Activated CD4-positive, alpha-beta T cell treated with anti-CD3 and anti-CD28 coated beads for 24 hours (primary cell): ENCODE data around the gene ZNF841.
A peak's percentile ranks its signal among the peaks of the same experiment; 100 is the strongest.
"Not testable (repeated sequence)": the region's sequence is repeated elsewhere in the genome, so short reads cannot be mapped to it uniquely, and the experiment has no call there.

Source experiments
- DNase-seq, 2 donors: peaks; one replicate each; pipeline ENCODE4 v3.0.0-alpha.2; 2020; ENCODE audit warnings: low read depth in 2 of 2

Gene ZNF841

DNA sequence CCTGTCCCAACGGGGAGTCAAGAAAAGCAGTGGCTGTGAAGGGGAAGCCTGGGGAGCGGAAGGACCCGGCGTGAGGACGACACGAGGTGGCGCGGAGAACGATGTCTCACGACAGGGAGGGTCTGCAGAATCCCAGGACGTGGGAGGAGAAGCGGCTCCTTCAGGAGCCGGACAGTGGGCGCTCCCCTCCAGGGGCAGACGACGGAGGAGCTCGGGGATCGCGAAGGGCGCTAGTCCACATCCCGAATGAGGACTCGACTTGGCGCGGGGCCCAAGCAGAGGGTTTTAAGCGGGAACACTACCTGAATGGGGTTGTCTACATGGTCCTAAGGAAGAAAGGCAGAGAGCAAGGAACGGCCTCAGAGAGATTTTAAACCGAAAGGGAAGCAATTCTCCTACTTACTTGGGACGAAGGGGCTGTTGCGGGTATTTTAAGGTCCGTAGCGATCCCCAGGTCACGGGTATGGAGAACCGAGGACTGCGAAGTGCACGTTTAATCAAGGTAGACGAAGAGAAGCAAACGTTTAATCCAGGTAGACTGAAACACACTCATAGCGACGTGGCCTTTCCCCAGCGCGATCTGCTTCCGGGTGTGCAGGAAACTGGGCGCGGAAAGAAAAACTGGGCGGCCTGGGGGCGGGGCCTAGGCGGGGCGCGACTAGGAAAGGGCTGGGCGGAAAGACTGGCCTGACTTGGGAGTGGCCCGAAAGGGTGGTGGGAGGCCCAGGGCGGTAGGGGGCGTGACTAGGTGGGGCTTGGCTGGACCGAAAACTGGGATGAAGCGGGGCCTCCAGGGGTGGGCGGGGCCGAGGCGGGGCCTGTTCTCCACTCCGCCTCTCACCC, at the start of gene ZNF841:
TSS of gene ZNF841 (minus strand) at position 594 of the 843 bp plus-strand sequence. CDS start 10,964 bp downstream, outside the sequence.
- peak; percentile 75 to 86 for DNase-seq

DNA sequence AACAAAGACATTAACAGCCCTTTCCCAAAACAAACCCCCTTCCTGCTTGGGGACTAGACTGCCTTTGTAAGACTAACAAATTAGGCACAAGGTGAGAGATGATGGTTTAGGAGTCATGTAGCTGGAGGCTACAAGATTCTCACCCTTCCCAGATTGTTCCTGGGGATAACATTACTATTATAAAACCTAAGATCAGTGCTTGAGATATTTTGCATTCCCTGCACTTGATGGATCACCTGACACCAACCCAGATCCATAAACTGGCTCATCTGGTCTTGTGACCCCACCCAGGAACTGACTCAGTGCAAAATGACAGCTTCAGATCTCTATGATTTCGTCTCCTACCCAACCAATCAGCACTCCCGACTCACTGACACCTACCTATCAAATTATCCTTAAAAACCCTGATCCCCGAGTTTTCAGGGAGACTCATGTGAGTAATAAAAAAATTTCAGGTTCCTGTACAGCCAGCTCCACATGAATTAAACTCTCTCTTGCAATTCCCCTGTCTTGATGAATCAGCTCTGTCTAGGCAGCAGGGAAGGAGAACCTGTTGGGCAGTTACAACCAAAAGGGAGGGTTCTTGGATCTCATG, 46.5 kb upstream of the ZNF841 start:
- no peak for DNase-seq

DNA sequence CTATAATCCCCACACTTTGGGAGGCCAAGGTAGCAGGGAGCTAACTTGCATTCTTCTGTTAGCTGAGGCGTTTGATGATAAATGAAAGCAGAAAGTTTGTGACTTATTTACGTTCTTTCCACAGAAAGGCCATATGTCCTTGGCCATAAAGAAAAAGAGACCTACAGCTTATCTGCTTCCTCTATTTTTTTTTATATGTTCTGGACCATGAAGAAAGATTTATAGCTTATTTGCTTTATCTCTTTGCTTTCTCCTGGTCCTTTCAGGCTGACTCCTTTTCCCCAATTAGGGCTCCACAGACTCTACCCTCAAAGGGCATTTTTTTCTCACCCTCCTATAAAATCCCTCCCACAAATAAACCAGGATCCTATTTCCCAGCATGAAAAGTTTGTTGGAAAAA, 45.6 kb upstream of the ZNF841 start:
- DNase-seq: no peak

DNA sequence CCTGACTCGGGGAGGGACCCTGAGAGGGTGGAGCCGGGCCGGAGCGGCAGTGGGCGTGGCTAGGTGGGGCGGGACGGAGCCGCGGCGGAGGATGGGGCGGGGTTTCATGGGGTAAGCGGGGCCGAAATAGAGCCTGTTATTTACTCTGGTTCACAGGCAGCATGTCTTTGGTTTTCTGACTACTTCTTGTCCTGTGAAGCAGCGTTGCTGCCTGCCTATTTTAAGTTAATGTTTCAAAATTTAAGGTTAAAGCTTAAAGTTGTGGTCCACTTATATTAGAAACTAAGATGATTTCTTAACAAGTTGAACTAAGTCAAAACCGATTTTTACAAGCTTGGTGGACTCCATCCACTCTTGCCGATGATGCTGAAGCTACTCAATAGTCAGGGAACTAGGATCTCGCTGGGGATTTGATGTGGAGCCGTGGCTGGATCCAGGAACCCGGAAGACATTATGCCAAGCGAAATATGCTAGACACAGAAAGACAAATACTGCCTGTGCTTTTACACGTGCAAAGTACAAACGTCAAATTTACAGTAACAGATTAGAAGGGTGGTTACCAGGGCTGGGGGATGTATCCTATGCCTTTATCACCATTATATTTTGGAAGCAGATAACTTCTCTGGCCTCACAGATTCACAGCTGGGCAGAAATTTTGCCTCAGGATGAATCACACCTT, 44.6 kb upstream of the ZNF841 start:
- DNase-seq: no peak

DNA sequence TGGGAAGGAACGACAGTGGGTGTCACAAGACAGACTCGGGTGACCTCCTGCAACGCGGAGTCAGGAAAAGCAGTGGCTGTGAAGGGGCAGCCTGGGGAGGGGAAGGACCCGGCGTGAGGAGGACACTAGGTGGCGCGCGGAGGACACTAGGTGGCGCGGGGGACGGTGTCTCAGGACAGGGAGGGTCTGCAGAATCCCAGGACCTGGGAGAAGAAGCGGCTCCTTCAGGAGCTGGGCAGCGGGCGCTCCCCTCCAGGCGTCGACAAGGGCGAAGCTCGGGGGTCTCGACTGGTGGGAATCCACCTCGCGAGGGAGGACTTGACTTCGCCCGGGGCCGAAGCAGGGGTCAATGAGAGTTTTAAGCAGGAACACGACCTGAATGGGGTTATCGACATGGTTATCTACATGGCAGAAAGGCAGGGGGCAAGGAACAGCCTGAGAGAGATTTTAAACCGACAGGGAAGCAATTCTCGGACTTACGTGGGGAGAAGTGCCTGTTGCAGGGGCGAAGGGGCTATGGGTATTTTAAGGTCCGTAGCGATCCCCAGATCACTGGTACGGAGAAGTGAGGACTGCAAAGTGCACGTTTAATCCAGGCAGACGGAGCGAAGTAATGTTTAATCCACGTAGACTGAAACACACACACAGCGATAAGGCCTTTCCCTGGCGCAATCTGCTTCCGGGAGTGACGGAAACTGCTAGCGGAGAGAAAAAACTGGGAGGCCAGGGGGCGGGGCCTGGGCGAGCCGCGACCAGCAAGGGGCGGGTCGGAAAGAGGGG, 43.9 kb upstream of the ZNF841 start, which contains the start of gene ZNF616:
TSS of gene ZNF616 (minus strand) at position 687 of the 780 bp plus-strand sequence. CDS start 9,426 bp downstream, outside the sequence.
- DNase-seq: peak; percentile 94 to 98

DNA sequence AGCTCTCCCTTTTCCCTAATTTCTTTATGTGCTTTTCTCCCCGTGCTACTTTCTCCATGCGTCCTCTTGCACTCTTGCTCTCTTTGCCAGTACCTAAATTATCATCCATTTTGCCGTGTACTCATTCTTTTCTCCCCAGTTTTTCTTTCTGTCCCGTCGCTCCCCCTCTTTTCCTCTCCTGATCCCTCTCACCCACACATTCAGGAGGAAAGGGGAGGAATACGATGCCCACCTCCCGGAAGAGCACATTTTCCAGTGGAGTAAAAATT, 43.4 kb upstream of the ZNF841 start:
- no peak for DNase-seq

DNA sequence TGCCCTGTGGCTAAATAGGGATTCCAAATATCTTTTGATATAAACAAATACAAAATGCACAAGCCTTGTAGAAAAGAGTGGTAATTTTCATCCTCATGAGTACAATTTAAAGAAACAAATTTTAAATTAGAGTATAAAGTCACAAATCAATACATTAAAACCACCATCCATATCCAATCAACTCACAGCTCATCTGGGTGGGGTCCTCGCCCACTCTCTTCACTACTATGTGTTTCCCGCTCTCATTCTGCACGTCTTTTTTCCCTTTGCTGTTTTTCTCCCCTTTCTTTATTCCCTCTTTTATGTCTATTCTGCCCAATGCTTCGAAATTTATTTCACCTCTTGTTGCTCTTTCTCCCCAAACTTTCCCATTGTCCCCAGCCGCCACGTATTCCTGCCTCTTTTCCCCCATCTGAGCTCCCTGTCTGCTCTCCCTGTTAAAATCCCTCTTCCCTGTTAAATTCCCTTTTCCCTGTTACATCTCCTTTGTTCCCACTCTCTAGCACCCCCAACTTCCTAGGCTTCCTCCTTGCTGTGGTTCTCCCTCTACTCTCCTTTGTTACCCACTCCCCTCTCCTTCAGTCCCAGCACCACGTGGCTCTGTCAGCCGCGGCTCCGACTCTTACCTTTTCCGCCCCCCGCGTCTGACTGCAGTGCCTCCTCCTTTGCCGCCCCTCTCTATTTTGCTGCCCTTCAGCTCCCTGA, 42.9 kb upstream of the ZNF841 start:
- peak; percentile 12 to 18 for DNase-seq

DNA sequence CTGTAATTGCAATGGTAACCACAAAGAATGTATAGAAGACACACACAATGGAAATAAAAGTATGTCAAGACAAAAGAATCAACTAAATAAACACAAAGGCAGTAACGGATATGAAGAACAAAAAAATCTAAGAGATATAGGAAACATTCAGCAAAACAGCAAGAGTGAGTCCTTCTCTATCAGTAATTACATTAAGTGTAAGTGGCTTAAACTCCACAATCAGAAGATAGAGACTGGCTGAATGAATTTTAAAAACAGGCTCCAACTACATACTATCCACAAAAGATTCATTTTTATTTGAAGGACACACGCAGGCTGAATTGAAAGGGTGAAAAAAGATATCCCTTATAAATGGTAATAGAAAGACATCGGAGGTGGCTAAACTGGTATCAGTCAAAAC, 24.7 kb upstream of the ZNF841 start:
- DNase-seq: no peak

DNA sequence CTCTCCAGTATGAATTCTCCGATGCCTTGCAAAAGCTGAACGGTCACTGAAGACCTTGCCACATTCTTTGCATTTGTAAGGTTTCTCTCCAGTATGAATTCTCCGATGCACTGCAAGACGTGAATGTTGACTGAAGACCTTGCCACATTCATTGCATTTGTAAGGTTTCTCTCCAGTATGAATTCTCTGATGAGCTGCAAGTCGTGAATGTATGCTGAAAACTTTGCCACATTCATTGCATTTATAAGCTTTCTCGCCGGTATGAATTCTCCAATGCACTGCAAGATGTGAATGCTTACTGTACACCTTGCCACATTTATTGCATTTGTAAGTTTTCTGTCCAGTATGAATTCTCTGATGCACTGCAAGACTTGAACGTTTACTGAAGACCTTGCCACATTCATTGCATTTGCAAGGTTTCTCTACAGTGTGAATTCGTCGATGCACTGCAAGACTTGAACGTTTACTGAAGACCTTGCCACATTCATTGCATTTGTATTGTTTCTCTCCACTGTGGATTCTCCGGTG, 20.0 kb upstream of the ZNF841 start:
- no peak for DNase-seq

DNA sequence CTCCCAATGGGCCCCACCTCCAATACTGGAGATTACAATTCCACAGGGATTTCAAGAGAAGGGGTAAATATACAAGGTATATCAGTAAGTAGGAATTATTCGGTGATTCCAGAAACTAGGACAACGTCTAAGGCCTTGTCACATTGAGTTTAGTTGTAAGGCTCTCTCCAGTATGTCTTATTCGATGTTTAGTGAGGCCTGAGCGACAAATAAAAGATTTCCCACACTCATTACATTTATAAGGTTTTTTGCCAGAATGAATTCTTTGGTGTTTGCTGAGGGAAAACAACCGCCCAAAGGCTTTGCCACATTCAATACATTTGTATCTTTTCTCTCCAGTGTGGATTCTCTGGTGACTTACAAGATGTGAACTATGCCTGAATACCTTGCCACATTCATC, 19.1 kb upstream of the ZNF841 start:
- DNase-seq: no peak

DNA sequence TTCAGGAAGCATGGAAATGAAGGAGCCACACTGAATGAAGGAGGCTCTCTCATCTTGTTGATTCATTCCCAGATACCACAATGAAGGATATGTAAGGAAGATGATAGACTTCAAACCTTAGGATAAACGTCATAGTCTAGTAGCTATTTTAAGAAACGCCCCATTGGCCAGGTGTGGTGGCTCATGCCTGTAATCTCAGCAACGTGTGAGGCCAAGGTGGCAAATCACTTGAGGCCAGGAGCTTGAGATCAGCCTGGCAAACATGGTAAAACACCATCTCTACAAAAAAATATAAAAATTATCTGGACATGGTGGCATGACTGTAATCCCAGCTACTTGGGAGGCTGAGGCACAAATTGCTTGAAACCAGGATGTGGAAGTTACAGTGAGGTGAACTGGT, 17.1 kb upstream of the ZNF841 start:
- DNase-seq: no peak

DNA sequence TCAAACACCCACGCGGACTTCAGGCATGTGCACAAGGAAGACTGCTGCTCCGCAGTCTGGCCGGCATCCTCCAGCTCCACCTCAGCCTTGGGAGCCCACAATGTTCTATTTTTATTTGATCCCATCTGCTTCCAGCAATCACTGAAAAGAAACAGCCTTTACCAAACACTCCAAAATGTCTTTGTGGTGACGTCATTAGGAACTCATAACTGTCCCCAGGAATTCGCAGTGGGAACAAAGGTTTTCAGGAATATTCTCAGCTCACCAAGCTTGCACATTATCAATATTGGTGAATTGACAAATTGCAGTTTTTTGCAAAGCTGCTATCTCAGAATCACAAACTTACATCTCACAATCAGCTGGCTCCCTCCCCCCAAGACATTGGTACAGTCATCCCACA, 15.2 kb upstream of the ZNF841 start:
- DNase-seq: no peak

DNA sequence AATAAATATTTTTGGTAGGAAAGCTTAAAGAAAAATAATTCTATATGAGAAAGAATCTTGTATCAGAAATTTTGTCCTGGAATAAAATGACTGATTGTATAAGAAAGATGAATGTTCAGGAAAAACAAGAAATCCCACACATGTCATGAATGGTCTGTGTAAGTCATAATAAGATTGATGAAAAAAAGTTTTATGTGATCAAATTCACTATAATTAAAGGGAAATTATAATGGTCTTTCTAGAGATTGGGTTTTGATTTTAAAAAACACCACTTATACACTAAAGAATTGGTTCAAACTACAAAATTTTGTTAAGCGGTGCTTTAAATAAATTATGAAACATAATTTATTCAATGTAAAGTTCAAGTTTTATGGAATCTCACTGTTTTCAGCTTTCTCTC, 7.2 kb upstream of the ZNF841 start:
- DNase-seq: no peak

DNA sequence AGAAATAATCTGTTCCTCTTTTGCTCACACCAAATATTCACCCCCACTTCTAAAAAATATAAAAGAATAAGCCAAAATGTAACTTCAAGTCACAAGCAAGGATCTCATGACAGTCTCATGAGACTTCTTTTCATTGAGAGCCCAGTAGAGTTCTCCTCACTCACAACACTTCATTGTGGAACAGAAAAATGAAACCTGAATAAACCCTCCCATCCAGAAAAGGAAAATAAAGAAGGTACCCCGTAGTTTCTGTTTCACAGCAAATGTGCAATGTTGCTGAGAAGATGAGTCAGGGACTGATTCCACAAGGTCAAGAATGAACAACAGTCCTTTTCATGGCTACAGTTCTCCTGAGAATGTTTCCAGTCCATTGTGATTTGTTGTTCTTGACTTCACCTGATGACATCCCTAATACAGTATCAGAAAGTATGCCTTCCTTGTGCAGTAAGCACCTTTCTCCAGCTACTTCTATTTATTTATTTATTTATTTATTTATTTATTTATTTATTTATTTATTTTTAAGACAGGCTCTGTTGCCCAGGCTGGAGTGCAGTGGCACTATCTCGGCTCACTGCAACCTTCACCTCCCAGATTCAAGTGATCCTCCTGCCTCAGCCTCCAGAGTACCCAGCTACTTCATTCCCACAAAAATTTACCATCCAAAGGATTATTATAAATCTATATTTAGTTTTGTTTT, 6.4 kb upstream of the ZNF841 start:
- DNase-seq: no peak

DNA sequence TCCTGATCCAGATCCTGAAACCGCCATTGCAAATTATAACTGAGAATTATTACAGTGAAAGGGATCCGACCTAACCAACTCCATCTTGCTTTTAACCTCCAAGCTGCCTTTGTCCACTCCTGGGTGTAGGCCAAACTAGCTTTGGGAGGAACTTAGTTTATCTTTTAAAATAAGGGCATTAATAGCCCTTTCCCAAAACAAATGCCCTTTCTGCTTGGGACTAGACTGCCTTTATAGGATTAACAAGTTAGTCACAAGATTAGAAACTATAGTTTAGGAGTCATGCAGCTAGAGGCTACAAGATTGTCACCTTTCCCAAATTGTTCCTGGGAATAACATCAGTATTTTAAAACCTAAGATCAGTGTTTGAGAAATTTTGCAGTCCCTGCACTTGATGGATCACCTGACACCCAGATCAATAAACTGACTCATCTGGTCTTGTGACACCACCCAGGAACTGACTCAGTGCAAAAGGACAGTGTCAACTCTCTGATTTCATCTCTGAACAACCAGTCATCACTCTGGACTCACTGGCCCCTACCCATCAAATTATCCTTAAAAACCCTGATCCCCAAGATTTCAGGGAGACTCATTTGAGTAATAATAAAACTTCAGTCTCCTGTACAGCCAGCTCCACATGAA, 4.1 kb upstream of the ZNF841 start:
- no peak for DNase-seq

DNA sequence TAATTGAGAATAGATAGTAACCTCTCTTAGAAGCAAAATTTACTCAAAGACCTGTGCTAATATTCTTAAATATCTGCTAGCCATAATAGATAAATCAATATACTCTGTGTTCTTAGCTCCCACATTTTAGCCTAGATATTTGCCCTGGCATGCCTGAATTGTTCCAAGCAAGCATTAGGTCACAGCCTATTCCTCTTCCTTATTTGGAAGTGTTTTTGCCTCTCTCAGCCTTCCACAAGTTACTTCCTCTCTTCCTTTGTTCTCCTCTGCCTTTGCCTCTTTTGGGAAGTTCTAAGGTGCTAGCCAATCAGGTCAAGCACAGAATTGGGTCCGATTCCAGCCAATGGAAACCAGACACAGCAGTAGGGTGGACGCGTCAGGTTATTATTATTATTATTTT, 851 bp upstream of the ZNF841 start:
- not testable (repeated sequence) for DNase-seq

DNA sequence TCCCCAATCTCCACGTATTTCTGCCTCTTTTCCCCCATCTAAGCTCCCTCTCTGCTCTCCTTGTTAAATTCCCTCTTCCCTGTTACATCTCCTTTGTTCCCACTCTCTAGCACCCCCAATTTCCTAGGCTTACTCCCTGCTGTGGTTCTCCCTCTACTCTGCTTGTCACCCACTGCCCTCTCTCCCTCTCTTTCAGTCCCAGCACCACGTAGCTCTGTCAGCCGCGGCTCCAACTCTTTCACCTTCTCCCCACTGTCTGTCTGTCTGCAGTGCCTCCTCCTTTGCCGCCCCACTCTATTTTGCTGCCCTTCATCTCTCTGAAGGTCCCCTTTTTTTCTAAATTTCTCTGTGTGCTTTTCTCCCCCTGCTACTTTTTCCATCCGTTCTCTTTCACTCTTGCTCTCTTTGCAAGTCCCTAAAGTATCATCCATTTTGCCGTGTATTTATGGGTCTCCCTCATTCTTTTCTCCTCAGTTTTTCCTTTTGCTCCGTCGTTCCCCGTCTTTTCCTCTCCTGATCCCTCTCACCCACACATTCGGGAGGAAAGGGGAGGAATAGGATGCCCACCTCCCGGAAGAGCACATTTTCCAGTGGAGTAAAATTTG, 937 bp downstream of the ZNF841 start:
- no peak for DNase-seq

DNA sequence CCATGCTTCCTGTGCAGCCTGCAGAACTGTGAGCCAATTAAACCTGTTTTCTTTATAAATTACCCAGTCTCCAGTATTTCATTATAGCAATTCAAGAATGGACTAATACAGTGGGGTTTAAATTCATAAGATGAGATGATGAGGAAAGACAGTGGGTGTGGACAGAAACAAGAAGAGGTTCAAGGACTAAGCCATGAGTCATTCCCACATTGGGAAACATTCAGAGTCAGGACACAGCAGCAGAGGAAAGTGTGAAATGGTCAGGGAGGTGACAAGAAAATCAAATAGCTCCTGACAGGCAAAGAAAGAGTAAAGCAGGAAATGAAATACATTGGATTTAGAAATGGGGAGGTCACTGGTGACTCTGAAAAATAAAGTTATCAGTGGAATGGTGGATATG, 9.1 kb downstream of the ZNF841 start:
- no peak for DNase-seq

DNA sequence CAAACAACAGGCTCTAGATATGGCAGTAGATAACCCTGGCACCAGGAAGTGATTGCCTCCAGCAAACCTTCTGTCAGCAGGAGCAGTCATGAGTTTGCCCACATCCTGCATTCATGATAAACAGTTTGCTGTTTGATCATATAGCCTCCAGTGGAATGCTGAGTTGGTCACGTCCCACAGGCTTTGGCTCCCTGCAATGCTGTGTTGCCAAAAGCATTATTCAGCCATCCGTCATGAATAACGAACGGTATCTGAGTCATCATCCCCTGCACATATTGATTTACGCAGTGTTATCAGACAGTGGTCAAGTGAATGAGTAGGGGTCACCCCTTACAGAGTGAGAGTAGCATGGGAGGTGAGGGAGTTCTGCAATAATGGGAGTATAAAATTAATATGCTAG, 25.1 kb downstream of the ZNF841 start:
- DNase-seq: no peak

DNA sequence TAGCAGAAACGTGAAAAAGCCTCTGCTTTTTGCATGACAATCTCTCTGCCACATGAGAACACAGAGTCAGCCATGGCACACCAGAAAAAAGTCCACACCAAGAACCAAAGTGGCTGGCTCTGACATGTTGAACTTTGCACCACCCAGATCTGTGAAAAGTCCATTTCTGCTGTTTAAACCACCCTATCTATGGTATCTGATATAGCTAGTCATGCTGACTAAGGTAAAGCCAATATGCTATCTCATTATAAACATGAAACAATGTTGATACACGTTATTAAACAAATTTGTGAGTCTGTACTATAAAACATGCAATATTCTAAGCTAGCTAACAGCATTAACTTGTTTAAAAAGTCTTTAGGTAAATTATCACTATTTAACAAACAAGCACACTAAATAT, 25.9 kb downstream of the ZNF841 start:
- no peak for DNase-seq
